Uterus (tissue), 4 donors: Measurements from ENCODE around the gene NXF1. TPM values are rescaled to one million over a fixed set of nuclear protein-coding genes. Genes with fewer than 3 reads are reported as not detected.
A peak's percentile ranks its signal among the peaks of the same experiment; 100 is the strongest.
"Not testable (repeated sequence)": the region's sequence is repeated elsewhere in the genome, so short reads cannot be mapped to it uniquely, and the experiment has no call there.

Experiments
- DNase-seq, 2 donors: peaks; one replicate each; pipeline ENCODE4 v3.0.0-alpha.2; 2019 to 2020
- H3K27ac ChIP-seq, 2 donors: fragments of 200-600 bp; sonication (generic); 1 replicate in 1 of 2; 2 replicates in 1 of 2; pipeline ENCODE4 v1.5.1; 2016 to 2018
- H3K27me3 ChIP-seq, 2 donors: fragments of 200-600 bp; sonication (generic); one replicate each; pipeline ENCODE4 v1.5.1; 2018 to 2019; ENCODE audit warnings: control low read depth in 1 of 2
- H3K36me3 ChIP-seq, 2 donors: fragments of 200-600 bp; sonication (generic); one replicate each; pipeline ENCODE4 v1.5.1; 2019; ENCODE audit warnings: control low read depth in 1 of 2
- H3K4me1 ChIP-seq, 2 donors: fragments of 200-600 bp; sonication (generic); one replicate each; pipeline ENCODE4 v1.5.1; 2018 to 2019; ENCODE audit warnings: control low read depth in 1 of 2
- H3K4me3 ChIP-seq, 2 donors: fragments of 200-600 bp; sonication (generic); 1 replicate in 1 of 2; 2 replicates in 1 of 2; pipeline ENCODE4 v1.5.1; 2018 to 2019; ENCODE audit warnings: mild to moderate bottlenecking in 1 of 2
- H3K9me3 ChIP-seq, 2 donors: fragments of 200-600 bp; sonication (generic); one replicate each; pipeline ENCODE4 v1.5.1; 2019; ENCODE audit warnings: control low read depth in 1 of 2
- CTCF ChIP-seq, 4 experiments: fragments of 200-600 bp in 2 of 4; fragments of 450-650 bp in 2 of 4; sonication (generic) in 2 of 4; IDR thresholded peaks; one replicate each; pipeline ENCODE4 v1.5.1; 2016 to 2019; ENCODE audit warnings: antibody characterized with exemption in 4 of 4, mild to moderate bottlenecking in 2 of 4, moderate library complexity in 1 of 4
- POLR2A ChIP-seq, 2 donors: fragments of 450-650 bp; IDR thresholded peaks; one replicate each; pipeline ENCODE4 v1.6.1; 2016; ENCODE audit warnings: antibody characterized with exemption in 2 of 2, mild to moderate bottlenecking in 1 of 2, moderate library complexity in 1 of 2
- intact Hi-C: fragments of 100-400 bp; cut with DNase I; formaldehyde crosslinking; loops from one replicate; pipeline ENCODE4 v1.15.1; 2023; ENCODE audit warnings: low total_unique reads
- total RNA-seq, 4 donors: library from RNA; depleted of rRNA in 3 of 4; stranded (reverse); fragments of >200 nt in 3 of 4; gene quantifications; one replicate each; pipeline versions ENCODE4 v1.1.0 to v1.2.4, GENCODE V29; 2014 to 2023
- donor health status: DM: yes; HTN: yes; CAD: no.

The NXF1 gene
- total RNA-seq, 4 donors from 2014 or later, result 41.0 to 96.2 (median 50.2) TPM

DNA sequence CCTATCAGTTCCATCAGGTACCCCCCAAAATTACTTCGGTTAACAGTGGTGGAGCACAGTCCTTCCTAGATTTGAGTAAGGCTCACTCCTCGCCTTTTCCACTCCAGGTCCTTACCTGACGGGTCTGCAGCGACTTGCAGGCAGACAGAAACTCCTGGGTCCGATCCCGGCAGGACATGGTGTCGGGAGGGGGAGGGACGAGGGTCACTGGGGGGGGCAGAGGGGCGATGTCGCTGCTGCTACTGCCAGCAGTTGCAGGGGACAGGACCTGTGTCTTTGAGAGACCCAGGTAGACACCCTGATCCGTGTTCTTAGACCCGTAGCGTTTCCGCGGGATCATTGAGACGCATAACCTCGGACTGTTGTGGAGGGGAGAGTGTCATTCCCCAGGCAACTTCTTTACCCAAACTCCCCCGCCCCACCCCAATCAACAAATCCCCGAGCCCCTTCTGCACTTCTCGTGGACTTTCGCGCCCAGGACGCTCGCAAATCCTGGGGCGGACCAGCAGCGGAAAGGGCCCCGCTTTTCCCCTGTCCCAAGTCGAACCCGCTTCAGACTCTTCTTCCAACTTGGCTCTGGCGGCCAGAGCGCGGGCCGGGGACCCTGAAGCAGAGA, 25.8 kb upstream of the NXF1 start:
- Histone ChIP-seq H3K4me1 (peaks cover 0 to 25% of the 10 kb centered on the region in 2 donors), H3K27me3 (no peaks in the 10 kb centered on the region), H3K27ac (peak overlapping the region; percentile 94 to 98), H3K36me3 (no peaks in the 10 kb centered on the region), H3K4me3 (peak overlapping the region; percentile 89 to 96), H3K9me3 (no peaks in the 10 kb centered on the region)
- intact Hi-C loops, result no loop called here
- TF ChIP-seq POLR2A (IDR thresholded peaks at IDR 0.05) (no peak), CTCF (IDR thresholded peaks at IDR 0.05) (peak in 1 of 4 experiments; percentile 43)
- no peak for DNase-seq

- H3K4me3 ChIP-seq, DNase-seq, H3K27me3 ChIP-seq, H3K36me3 ChIP-seq, H3K27ac ChIP-seq, H3K9me3 ChIP-seq, intact Hi-C loops: not testable (repeated sequence)
- peaks cover 0 to 25% of the 10 kb centered on the region in 2 donors for H3K4me1 ChIP-seq
Measured at GRCh38 chr11:62828130-62828529, 22.9 kb upstream of the NXF1 start.

DNA sequence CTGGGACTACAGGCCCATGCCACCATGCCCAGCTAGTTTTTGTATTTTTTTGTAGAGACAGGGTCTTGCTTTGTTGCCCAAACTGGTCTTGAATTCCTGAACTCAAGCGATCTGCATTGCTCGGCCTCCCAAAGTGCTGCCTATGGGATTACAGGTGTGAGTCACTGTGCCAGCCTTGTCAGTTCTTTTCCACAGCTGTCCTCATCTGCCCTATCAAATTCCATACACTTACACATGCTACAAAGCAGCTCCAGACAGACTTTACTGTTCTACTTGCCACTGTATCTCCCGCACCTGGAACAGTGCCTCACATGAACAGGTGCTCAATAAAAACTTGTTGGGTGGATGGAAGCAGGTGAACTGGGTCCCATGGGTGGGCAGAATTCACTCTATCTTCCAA, 18.4 kb upstream of the NXF1 start:
- H3K9me3 ChIP-seq, result no peaks in the 10 kb centered on the region
- H3K27ac ChIP-seq, result no peak overlapping the region
- no peak overlapping the region for H3K4me3 ChIP-seq
- H3K36me3 ChIP-seq, result no peaks in the 10 kb centered on the region
- intact Hi-C loops, result no loop called here
- TF ChIP-seq CTCF (IDR thresholded peaks at IDR 0.05) (no peak), POLR2A (IDR thresholded peaks at IDR 0.05) (no peak)
- no peaks in the 10 kb centered on the region for H3K4me1 ChIP-seq
- DNase-seq, result no peak
- H3K27me3 ChIP-seq, result no peaks in the 10 kb centered on the region

DNA sequence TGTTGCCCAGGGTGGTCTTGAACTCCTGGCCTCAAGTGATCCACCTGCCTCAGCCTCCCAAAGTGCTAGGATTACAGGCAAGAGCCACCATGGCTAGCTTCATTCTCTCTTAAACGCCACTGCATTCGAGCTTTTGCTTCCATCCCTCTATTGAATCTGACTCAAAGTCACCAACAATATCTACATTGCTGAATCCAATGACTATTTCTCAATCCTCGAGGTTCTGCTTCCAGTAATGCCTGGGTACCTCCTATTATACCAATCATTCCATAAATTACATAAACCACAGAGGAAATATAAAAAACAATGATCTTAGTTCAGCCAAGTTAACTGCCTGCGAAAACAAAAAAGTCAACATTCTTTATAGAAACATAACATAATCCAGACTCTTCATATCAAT, 11.9 kb upstream of the NXF1 start:
- DNase-seq, result no peak
- no peak overlapping the region for H3K27ac ChIP-seq
- H3K9me3 ChIP-seq, result no peaks in the 10 kb centered on the region
- no peak for TF ChIP-seq CTCF (IDR thresholded peaks at IDR 0.05)
- TF ChIP-seq POLR2A (IDR thresholded peaks at IDR 0.05), result no peak
- H3K4me3 ChIP-seq, result no peak overlapping the region
- H3K4me1 ChIP-seq, result no peaks in the 10 kb centered on the region
- no peaks in the 10 kb centered on the region for H3K27me3 ChIP-seq
- intact Hi-C loops, result no loop called here
- H3K36me3 ChIP-seq, result no peaks in the 10 kb centered on the region

DNA sequence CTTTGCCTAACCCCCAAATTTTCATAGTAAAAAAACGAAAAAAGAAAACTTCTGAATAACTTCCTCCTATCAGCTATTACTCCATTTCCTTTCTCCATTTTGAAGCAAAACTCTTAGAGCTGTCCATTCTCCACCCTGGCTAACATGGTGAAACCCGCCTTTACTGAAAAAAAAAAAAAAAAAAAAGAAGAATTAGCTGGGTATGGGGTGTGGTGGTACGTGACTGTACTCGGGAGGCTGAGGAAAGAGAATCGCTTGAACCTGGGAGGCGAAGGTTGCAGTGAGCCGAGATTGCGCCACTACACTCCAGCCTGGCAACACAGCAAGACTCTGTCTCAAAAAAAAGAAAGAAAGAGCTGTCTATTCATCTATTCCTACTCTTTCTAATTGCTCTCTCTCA, 11.3 kb upstream of the NXF1 start:
- Histone ChIP-seq H3K4me3 (no peak overlapping the region), H3K27me3 (no peaks in the 10 kb centered on the region), H3K4me1 (no peaks in the 10 kb centered on the region), H3K9me3 (no peaks in the 10 kb centered on the region), H3K36me3 (no peaks in the 10 kb centered on the region), H3K27ac (no peak overlapping the region)
- TF ChIP-seq CTCF (IDR thresholded peaks at IDR 0.05) (no peak), POLR2A (IDR thresholded peaks at IDR 0.05) (no peak)
- no peak for DNase-seq
- intact Hi-C loops, result no loop called here

DNA sequence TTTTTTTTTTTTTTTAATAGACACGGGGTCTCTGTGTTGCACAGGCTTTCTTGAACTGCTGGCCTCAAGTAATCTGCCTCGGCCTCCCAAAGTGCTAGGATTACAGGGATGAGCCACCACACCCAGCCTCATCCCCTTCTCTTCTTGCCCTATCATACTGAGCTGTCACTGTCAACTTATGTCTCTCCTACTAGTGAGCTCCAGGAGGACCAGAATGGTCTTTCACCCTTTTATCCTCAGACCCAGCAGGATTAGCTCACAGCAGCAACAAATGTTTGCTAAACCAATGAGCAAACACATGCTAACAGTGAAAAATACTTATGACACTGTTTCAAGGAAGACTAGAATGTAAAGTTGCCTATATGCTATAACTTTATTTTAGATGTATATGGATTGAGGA, 6.4 kb upstream of the NXF1 start:
- H3K36me3 ChIP-seq, result no peaks in the 10 kb centered on the region
- DNase-seq, result no peak
- no peak overlapping the region for H3K27ac ChIP-seq
- no peaks in the 10 kb centered on the region for H3K27me3 ChIP-seq
- H3K4me1 ChIP-seq, result no peaks in the 10 kb centered on the region
- no peaks in the 10 kb centered on the region for H3K9me3 ChIP-seq
- TF ChIP-seq CTCF (IDR thresholded peaks at IDR 0.05), result no peak
- no peak for TF ChIP-seq POLR2A (IDR thresholded peaks at IDR 0.05)
- H3K4me3 ChIP-seq, result no peak overlapping the region
- intact Hi-C loops, result no loop called here
